ENCODE measurements around the gene NKD2. TPM values are rescaled to one million over a fixed set of nuclear protein-coding genes. Genes with fewer than 3 reads are reported as not detected.

NKD2 gene
- total RNA-seq, 1 donor from 2014 or later: 0.41 TPM

DNA sequence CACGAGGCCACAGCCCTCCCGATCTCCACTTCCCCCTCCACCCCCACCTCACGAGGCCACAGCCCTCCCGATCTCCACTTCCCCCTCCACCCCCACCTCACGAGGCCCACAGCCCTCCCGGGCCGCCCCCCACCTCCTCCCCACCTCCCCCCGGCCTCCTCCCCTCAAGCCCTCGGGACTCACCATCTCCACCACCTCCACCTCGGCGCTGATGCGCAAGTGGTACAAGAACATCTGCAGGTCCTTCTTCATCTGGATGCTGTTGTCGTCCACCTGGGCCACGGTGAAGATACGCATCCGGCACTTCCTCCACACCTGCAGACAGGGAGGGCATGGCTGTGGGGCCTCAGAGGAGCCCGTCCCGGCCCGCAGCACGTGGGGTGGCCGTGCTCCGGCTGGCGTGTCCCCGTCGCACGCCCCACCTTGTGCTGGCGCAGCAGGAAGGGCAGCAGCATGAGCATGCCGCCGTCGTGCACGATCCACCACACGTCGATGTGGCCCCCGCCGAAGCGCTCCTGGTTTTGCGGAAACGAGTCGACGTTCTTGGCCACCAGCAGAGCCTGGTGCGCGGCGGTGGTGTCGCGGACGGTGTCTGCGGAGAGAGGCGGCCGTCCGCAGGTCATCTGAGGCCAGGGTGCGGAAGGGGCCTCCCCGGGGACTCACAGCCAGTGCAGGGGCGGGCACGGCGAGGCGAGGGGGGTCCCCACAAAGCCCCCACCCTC is 55.2 kb downstream of the NKD2 start:
- H3K27ac Mint-ChIP-seq (ENCODE audit: unreplicated experiment): no peak overlapping the region
- Histone ChIP-seq H3K4me3 (ENCODE audit: insufficient read depth, low read depth, low read length) (no peak overlapping the region), H3K4me1 (ENCODE audit: insufficient read depth, low read length) (no peaks in the 10 kb centered on the region), H3K27ac (ENCODE audit: low read depth, low read length) (no peak overlapping the region), H3K9me3 (ENCODE audit: insufficient read depth, low read depth, low read length) (no peaks in the 10 kb centered on the region), H3K36me3 (ENCODE audit: insufficient read depth, low read length) (no peaks in the 10 kb centered on the region), H3K9ac (ENCODE audit: low read length) (no peak overlapping the region), H3K4me2 (ENCODE audit: low read length) (no peak overlapping the region), H3K79me2 (ENCODE audit: insufficient read depth, low read length) (no peaks in the 10 kb centered on the region), H2AFZ (ENCODE audit: low read depth, low read length) (no peak overlapping the region), H4K20me1 (ENCODE audit: insufficient read depth, low read length) (no peaks in the 10 kb centered on the region), H3K27me3 (ENCODE audit: insufficient read depth, low read length) (no peaks in the 10 kb centered on the region)
- peaks cover 4% of the 10 kb centered on the region for H3K27me3 Mint-ChIP-seq (ENCODE audit: low read depth, unreplicated experiment)
- no peak for DNase-seq (ENCODE audit: low read depth)
- TF ChIP-seq EZH2 (IDR thresholded peaks at IDR 0.05; ENCODE audit: insufficient read depth, low read length): no peak
- TF ChIP-seq, protein P1, sequence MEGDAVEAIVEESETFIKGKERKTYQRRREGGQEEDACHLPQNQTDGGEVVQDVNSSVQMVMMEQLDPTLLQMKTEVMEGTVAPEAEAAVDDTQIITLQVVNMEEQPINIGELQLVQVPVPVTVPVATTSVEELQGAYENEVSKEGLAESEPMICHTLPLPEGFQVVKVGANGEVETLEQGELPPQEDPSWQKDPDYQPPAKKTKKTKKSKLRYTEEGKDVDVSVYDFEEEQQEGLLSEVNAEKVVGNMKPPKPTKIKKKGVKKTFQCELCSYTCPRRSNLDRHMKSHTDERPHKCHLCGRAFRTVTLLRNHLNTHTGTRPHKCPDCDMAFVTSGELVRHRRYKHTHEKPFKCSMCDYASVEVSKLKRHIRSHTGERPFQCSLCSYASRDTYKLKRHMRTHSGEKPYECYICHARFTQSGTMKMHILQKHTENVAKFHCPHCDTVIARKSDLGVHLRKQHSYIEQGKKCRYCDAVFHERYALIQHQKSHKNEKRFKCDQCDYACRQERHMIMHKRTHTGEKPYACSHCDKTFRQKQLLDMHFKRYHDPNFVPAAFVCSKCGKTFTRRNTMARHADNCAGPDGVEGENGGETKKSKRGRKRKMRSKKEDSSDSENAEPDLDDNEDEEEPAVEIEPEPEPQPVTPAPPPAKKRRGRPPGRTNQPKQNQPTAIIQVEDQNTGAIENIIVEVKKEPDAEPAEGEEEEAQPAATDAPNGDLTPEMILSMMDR (IDR thresholded peaks at IDR 0.05; ENCODE audit: insufficient read depth, low read depth, low read length): no peak
- H3K4me3 Mint-ChIP-seq (ENCODE audit: unreplicated experiment): no peak overlapping the region
- no peaks in the 10 kb centered on the region for H3K9me3 Mint-ChIP-seq (ENCODE audit: unreplicated experiment)
- H3K4me1 Mint-ChIP-seq (ENCODE audit: low read depth, unreplicated experiment): no peaks in the 10 kb centered on the region
- H3K36me3 Mint-ChIP-seq (ENCODE audit: low read depth, unreplicated experiment): peaks cover 9% of the 10 kb centered on the region
- FAIRE-seq: no peak

DNA sequence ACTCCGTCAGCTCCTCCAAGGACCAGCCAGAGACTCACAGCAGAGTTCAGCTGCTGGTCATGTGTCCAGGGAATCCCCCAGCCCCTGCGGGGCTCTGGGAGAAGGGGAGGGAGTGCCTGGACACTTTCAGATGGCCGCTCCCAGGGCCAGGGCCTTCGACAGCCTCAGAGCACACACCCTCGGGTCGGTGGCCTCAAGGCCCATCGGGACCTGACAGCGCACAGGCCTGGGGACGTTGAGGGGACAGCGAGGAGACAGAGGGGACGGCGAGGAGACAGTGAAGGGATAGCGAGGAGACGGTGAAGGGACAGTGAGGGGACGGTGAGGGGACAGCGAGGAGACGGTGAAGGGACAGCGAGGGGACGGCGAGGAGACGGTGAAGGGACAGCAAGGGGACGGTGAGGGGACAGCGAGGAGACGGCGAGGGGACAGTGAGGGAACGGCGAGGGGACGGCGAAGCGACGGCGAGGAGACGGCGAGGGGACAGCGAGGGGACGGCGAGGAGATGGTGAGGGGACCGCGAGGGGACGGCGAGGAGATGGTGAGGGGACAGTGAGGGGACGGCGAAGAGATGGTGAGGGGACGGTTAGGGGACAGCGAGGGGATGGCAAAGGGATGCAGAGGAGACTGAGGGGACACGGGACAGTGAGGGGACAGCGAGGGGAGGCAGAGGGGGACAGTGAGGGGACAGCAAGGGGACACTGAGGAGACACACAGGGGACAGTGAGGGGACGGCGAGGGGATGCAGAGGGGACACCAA is 56.0 kb downstream of the NKD2 start:
- Mint-ChIP-seq H3K27me3 (ENCODE audit: low read depth, unreplicated experiment) (peaks cover 4% of the 10 kb centered on the region), H3K4me1 (ENCODE audit: low read depth, unreplicated experiment) (no peaks in the 10 kb centered on the region), H3K27ac (ENCODE audit: unreplicated experiment) (no peak overlapping the region), H3K4me3 (ENCODE audit: unreplicated experiment) (no peak overlapping the region), H3K9me3 (ENCODE audit: unreplicated experiment) (no peaks in the 10 kb centered on the region), H3K36me3 (ENCODE audit: low read depth, unreplicated experiment) (peaks cover 10% of the 10 kb centered on the region)
- Histone ChIP-seq H3K79me2 (ENCODE audit: insufficient read depth, low read length) (no peaks in the 10 kb centered on the region), H3K4me3 (ENCODE audit: insufficient read depth, low read depth, low read length) (no peak overlapping the region), H3K27ac (ENCODE audit: low read depth, low read length) (no peak overlapping the region), H3K27me3 (ENCODE audit: insufficient read depth, low read length) (no peaks in the 10 kb centered on the region), H3K36me3 (ENCODE audit: insufficient read depth, low read length) (no peaks in the 10 kb centered on the region), H3K9me3 (ENCODE audit: insufficient read depth, low read depth, low read length) (no peaks in the 10 kb centered on the region), H4K20me1 (ENCODE audit: insufficient read depth, low read length) (no peaks in the 10 kb centered on the region), H2AFZ (ENCODE audit: low read depth, low read length) (no peak overlapping the region), H3K4me1 (ENCODE audit: insufficient read depth, low read length) (no peaks in the 10 kb centered on the region), H3K9ac (ENCODE audit: low read length) (no peak overlapping the region), H3K4me2 (ENCODE audit: low read length) (no peak overlapping the region)
- FAIRE-seq: no peak
- TF ChIP-seq EZH2 (IDR thresholded peaks at IDR 0.05; ENCODE audit: insufficient read depth, low read length): no peak
- TF ChIP-seq, protein P1 (IDR thresholded peaks at IDR 0.05; ENCODE audit: insufficient read depth, low read depth, low read length): no peak
- no peak for DNase-seq (ENCODE audit: low read depth)

Data from astrocyte (in vitro differentiated cells and primary cell).